WTC11 (cell line): ENCODE results near the gene SLC37A1.

ENCODE experiments used
- ARID4B ChIP-seq: sonication (generic); formaldehyde crosslinking; IDR thresholded peaks from 2 replicates; pipeline ENCODE4 v1.8.0; 2023; ENCODE audit warnings: missing genetic modification reagents, mild to moderate bottlenecking, borderline replicate concordance
- ATF2 ChIP-seq: sonication (generic); formaldehyde crosslinking; IDR thresholded peaks from 2 replicates; pipeline ENCODE4 v1.8.1; 2022; ENCODE audit warnings: low read depth, missing genetic modification reagents, borderline replicate concordance
- E2F1 ChIP-seq: sonication (generic); formaldehyde crosslinking; IDR thresholded peaks from 2 replicates; pipeline ENCODE4 v1.8.0; 2022; ENCODE audit warnings: mild to moderate bottlenecking, missing genetic modification reagents
- IRF2 ChIP-seq: sonication (generic); formaldehyde crosslinking; IDR thresholded peaks from 2 replicates; pipeline ENCODE4 v1.8.0; 2022; ENCODE audit warnings: low read depth, missing genetic modification reagents, borderline replicate concordance
- JUN ChIP-seq: sonication (generic); formaldehyde crosslinking; IDR thresholded peaks from 2 replicates; pipeline ENCODE4 v1.8.0; 2023; ENCODE audit warnings: mild to moderate bottlenecking, missing genetic modification reagents
- NR1H2 ChIP-seq: sonication (generic); formaldehyde crosslinking; IDR thresholded peaks from 2 replicates; pipeline ENCODE4 v1.9.0; 2021; ENCODE audit warnings: mild to moderate bottlenecking, moderate library complexity, missing genetic modification reagents
- ZNF232 ChIP-seq: sonication (generic); formaldehyde crosslinking; IDR thresholded peaks from 2 replicates; pipeline ENCODE4 v1.8.0; 2022; ENCODE audit warnings: mild to moderate bottlenecking, missing genetic modification reagents
- ZNF281 ChIP-seq: sonication (generic); formaldehyde crosslinking; IDR thresholded peaks from 2 replicates; pipeline ENCODE4 v1.8.0; 2023; ENCODE audit warnings: mild to moderate bottlenecking, missing genetic modification reagents
- ZNF532 ChIP-seq: fragments of 250-450 bp; sonication (Bioruptor Pico); IDR thresholded peaks from 2 replicates; pipeline ENCODE4 v1.9.0; 2021; ENCODE audit warnings: mild to moderate bottlenecking, borderline replicate concordance
- TF ChIP-seq, protein P1 (sequence below): fragments of 200-600 bp; IDR thresholded peaks from 2 replicates; pipeline ENCODE4 v1.8.0; 2022; ENCODE audit warnings: antibody characterized with exemption
- TF ChIP-seq, protein P2 (sequence below): sonication (generic); formaldehyde crosslinking; IDR thresholded peaks from 2 replicates; pipeline ENCODE4 v1.8.1; 2023; ENCODE audit warnings: mild to moderate bottlenecking, missing genetic modification reagents
- TF ChIP-seq, protein P3 (sequence below): sonication (generic); formaldehyde crosslinking; IDR thresholded peaks from 2 replicates; pipeline ENCODE4 v1.8.0; 2022; ENCODE audit warnings: mild to moderate bottlenecking, missing genetic modification reagents
- TF ChIP-seq, protein P4 (sequence below): sonication (generic); formaldehyde crosslinking; IDR thresholded peaks from 2 replicates; pipeline ENCODE4 v1.8.0; 2022; ENCODE audit warnings: missing genetic modification reagents

DNA sequence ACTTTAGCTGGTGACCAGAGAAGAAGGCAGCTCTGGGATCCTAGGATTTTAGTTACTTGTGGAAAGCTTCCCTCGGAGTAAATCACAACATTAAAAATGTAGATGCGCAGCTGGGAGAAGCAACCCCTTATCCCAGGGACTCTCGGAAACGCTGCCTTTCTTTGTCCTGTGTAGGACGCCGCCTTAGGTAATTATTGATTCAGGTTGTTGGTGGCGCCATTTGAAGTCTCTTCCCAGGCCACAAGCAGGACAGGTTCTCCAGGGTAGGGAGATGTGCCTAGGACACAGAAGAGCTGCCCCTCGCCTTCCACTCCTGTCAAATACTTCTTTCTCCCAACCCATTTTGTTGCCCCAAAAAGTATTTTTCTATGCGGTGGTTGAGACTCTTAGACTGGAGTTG lies 10.3 kb downstream of the SLC37A1 start:
- TF ChIP-seq JUN (CRISPR knock-in tag) (no peak), ZNF532 (CRISPR knock-in tag) (no peak), ARID4B (CRISPR knock-in tag) (no peak), NR1H2 (CRISPR knock-in tag) (no peak), ZNF281 (CRISPR knock-in tag) (no peak), IRF2 (CRISPR knock-in tag) (no peak), ZNF232 (CRISPR knock-in tag) (no peak), ATF2 (no peak), E2F1 (CRISPR knock-in tag) (no peak)
- TF ChIP-seq, protein P1, sequence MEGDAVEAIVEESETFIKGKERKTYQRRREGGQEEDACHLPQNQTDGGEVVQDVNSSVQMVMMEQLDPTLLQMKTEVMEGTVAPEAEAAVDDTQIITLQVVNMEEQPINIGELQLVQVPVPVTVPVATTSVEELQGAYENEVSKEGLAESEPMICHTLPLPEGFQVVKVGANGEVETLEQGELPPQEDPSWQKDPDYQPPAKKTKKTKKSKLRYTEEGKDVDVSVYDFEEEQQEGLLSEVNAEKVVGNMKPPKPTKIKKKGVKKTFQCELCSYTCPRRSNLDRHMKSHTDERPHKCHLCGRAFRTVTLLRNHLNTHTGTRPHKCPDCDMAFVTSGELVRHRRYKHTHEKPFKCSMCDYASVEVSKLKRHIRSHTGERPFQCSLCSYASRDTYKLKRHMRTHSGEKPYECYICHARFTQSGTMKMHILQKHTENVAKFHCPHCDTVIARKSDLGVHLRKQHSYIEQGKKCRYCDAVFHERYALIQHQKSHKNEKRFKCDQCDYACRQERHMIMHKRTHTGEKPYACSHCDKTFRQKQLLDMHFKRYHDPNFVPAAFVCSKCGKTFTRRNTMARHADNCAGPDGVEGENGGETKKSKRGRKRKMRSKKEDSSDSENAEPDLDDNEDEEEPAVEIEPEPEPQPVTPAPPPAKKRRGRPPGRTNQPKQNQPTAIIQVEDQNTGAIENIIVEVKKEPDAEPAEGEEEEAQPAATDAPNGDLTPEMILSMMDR, result no peak
- TF ChIP-seq, protein P2, sequence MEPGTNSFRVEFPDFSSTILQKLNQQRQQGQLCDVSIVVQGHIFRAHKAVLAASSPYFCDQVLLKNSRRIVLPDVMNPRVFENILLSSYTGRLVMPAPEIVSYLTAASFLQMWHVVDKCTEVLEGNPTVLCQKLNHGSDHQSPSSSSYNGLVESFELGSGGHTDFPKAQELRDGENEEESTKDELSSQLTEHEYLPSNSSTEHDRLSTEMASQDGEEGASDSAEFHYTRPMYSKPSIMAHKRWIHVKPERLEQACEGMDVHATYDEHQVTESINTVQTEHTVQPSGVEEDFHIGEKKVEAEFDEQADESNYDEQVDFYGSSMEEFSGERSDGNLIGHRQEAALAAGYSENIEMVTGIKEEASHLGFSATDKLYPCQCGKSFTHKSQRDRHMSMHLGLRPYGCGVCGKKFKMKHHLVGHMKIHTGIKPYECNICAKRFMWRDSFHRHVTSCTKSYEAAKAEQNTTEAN (CRISPR knock-in tag), result no peak
- TF ChIP-seq, protein P3, sequence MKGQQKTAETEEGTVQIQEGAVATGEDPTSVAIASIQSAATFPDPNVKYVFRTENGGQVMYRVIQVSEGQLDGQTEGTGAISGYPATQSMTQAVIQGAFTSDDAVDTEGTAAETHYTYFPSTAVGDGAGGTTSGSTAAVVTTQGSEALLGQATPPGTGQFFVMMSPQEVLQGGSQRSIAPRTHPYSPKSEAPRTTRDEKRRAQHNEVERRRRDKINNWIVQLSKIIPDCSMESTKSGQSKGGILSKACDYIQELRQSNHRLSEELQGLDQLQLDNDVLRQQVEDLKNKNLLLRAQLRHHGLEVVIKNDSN (CRISPR knock-in tag), result no peak
- TF ChIP-seq, protein P4, sequence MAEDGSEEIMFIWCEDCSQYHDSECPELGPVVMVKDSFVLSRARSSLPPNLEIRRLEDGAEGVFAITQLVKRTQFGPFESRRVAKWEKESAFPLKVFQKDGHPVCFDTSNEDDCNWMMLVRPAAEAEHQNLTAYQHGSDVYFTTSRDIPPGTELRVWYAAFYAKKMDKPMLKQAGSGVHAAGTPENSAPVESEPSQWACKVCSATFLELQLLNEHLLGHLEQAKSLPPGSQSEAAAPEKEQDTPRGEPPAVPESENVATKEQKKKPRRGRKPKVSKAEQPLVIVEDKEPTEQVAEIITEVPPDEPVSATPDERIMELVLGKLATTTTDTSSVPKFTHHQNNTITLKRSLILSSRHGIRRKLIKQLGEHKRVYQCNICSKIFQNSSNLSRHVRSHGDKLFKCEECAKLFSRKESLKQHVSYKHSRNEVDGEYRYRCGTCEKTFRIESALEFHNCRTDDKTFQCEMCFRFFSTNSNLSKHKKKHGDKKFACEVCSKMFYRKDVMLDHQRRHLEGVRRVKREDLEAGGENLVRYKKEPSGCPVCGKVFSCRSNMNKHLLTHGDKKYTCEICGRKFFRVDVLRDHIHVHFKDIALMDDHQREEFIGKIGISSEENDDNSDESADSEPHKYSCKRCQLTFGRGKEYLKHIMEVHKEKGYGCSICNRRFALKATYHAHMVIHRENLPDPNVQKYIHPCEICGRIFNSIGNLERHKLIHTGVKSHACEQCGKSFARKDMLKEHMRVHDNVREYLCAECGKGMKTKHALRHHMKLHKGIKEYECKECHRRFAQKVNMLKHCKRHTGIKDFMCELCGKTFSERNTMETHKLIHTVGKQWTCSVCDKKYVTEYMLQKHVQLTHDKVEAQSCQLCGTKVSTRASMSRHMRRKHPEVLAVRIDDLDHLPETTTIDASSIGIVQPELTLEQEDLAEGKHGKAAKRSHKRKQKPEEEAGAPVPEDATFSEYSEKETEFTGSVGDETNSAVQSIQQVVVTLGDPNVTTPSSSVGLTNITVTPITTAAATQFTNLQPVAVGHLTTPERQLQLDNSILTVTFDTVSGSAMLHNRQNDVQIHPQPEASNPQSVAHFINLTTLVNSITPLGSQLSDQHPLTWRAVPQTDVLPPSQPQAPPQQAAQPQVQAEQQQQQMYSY, result no peak
